Neural cell (in vitro differentiated cells): ENCODE measurements around the gene MAVS.

Source experiments
- CTCF ChIP-seq: fragments of 450-650 bp; IDR thresholded peaks from 2 replicates; pipeline ENCODE4 v1.5.1; 2014; ENCODE audit warnings: antibody characterized with exemption, mild to moderate bottlenecking, moderate library complexity; ENCODE audit not compliant: poor library complexity, severe bottlenecking
- EP300 ChIP-seq: fragments of 450-650 bp; conservative IDR thresholded peaks from 2 replicates; pipeline ENCODE4 v1.6.1; 2014; ENCODE audit warnings: antibody characterized with exemption, mild to moderate bottlenecking, moderate library complexity; ENCODE audit not compliant: poor library complexity, severe bottlenecking
- EZH2 ChIP-seq: fragments of 200-600, 300-800 bp; shearing (Covaris generic), sonication (generic); IDR thresholded peaks from 2 replicates; pipeline ENCODE4 v1.6.1; 2014; ENCODE audit warnings: antibody characterized with exemption, low read length, borderline replicate concordance, mild to moderate bottlenecking; ENCODE audit not compliant: insufficient read depth, poor library complexity, severe bottlenecking
- POLR2AphosphoS5 ChIP-seq: IDR thresholded peaks from 2 replicates; pipeline ENCODE4 v1.6.1; 2012
- REST ChIP-seq: IDR thresholded peaks from 2 replicates; pipeline ENCODE4 v1.6.1; 2012; ENCODE audit warnings: borderline replicate concordance
- TAF1 ChIP-seq: IDR thresholded peaks from 2 replicates; pipeline ENCODE4 v1.6.1; 2012; ENCODE audit warnings: low read depth

DNA sequence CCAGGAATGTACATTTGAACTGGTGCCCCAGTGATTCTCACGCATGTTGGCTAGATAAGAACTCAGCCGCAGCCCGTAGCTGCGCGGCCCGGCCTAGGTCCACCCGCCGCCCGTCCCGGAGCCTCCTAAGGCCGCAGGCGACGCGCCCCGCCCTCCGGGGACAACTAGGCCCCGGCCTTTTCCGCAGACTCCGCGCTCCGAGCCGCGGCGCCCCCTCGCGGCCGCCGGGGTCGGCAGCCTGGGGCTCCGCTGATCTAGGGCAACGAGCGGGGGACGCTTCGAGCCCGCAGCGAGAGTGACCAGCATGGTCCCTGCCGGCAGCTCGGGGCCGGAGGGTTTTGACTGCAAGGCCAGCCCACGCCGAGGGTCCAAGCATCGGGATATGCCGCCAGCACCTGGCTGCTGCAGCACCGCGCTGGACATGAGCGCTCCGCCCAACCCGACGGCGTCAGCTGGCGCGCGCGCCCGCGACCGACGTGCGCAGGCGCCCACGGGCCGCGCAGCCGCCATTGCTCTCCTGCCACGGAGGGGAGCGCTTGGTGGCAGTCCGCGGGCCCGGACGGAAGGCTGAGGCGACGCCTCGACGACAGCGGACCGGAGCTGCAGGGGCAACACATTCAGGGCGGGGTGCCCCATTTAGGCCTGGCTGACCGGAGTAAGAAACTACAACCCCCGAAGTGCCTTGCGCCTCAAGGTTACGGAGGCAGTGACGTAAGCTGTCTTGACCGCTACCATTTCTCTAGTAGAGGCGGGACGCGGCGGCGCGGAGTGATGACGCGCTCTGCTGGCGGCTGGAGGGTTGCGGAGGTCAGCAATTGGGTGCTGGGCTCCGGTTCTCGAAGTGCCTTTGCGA is 26.4 kb upstream of the MAVS start, which contains the start of gene AP5S1:
- peak; percentile 100 for TF ChIP-seq CTCF
- no peak for TF ChIP-seq EZH2
- TF ChIP-seq TAF1, result peak; percentile 62
- peak; percentile 80 for TF ChIP-seq EP300
- TF ChIP-seq REST, result peak; percentile 75
- TF ChIP-seq POLR2AphosphoS5, result peak; percentile 89
